HFFc6 (cell line): ENCODE measurements around the gene PRAF2. TPM values are rescaled to one million over a fixed set of nuclear protein-coding genes. Genes with fewer than 3 reads are reported as not detected.

Source experiments
- DNase-seq: peaks from one replicate; pipeline ENCODE4 v3.0.0-alpha.2; 2018
- H3K27ac Mint-ChIP-seq: 2 replicates; pipeline ENCODE4 v1.8.0; 2020; ENCODE audit warnings: mild to moderate bottlenecking, mixed read lengths
- H3K27me3 Mint-ChIP-seq: 2 replicates; pipeline ENCODE4 v1.8.0; 2021; ENCODE audit warnings: mild to moderate bottlenecking, moderate library complexity, mixed read lengths; ENCODE audit not compliant: insufficient read depth
- H3K36me3 Mint-ChIP-seq: 2 replicates; pipeline ENCODE4 v1.8.0; 2021; ENCODE audit warnings: low read depth, mixed read lengths
- H3K4me1 Mint-ChIP-seq: 2 replicates; pipeline ENCODE4 v1.8.0; 2020; ENCODE audit warnings: low read depth, mixed read lengths
- H3K4me3 Mint-ChIP-seq: 2 replicates; pipeline ENCODE4 v1.8.0; 2020; ENCODE audit warnings: mild to moderate bottlenecking, moderate library complexity, mixed read lengths
- H3K9me3 Mint-ChIP-seq: 2 replicates; pipeline ENCODE4 v1.8.0; 2020; ENCODE audit warnings: mild to moderate bottlenecking, mixed read lengths
- total RNA-seq, 6 experiments: library from RNA; stranded (reverse); fragmentation: NEBNext Ultra II Directional; extraction: Animal tissue kit (Norgen Biotek cat#: 25700); gene quantifications; 2 replicates in 1 of 6; 3 replicates in 5 of 6; pipeline ENCODE4 v1.2.3, GENCODE V29; 2021
- TF ChIP-seq, protein P1 (sequence below): fragments of 200-600 bp; sonication (generic); IDR thresholded peaks from 2 replicates; pipeline ENCODE4 v1.5.0; 2021; ENCODE audit warnings: antibody characterized with exemption, mild to moderate bottlenecking

The PRAF2 gene
- total RNA-seq, 6 experiments from 2014 or later: 68.0 to 100 (median 76.7) TPM

DNA sequence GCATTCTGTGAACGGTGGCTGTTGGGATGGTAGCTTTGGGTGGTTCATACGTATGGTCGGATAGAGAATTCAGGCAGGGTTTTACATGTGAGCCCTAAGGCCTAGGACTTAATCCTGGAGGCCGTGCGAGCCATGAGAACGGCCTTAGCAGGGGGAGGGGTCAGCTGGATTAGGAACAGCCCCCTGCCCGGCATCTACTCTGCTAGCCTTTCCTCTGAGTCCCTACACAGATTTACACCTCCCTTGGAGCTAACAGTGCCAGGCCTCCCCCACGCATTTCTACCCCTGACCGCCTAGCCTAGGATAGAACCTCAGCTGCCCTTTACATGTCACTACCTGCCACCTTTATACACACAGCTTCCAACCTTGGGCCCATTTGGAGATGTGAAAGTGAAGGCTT lies 7.1 kb downstream of the PRAF2 start:
- TF ChIP-seq, protein P1, sequence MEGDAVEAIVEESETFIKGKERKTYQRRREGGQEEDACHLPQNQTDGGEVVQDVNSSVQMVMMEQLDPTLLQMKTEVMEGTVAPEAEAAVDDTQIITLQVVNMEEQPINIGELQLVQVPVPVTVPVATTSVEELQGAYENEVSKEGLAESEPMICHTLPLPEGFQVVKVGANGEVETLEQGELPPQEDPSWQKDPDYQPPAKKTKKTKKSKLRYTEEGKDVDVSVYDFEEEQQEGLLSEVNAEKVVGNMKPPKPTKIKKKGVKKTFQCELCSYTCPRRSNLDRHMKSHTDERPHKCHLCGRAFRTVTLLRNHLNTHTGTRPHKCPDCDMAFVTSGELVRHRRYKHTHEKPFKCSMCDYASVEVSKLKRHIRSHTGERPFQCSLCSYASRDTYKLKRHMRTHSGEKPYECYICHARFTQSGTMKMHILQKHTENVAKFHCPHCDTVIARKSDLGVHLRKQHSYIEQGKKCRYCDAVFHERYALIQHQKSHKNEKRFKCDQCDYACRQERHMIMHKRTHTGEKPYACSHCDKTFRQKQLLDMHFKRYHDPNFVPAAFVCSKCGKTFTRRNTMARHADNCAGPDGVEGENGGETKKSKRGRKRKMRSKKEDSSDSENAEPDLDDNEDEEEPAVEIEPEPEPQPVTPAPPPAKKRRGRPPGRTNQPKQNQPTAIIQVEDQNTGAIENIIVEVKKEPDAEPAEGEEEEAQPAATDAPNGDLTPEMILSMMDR: no peak

DNA sequence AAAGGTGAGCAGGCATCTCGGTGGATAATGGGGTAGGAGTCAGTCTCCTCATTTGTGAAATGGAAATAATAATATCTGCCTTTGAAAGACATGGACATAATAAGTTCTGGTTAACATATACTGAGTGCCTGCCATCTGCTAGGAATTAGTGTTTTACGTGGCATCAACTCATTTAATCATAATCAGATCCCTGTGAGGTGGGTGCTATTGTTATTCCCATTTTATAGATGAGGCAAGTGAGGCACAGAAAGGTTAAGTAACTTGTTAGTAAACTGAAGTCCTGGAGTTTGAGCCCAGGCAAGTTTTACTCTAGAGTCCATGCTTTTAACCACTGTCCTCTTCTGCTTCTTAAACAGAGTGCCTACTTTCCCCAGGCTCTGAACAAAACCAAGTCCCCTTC lies 7.5 kb downstream of the PRAF2 start:
- Mint-ChIP-seq H3K4me3 (no peak overlapping the region), H3K27ac (no peak overlapping the region), H3K36me3 (peaks cover 5% of the 10 kb centered on the region; the same call in 1 of the 2 replicates), H3K27me3 (no peaks in the 10 kb centered on the region), H3K4me1 (no peaks in the 10 kb centered on the region), H3K9me3 (no peaks in the 10 kb centered on the region)
- no peak for DNase-seq
- TF ChIP-seq, protein P1: no peak

More for the DNA sequence above, 7.1 kb downstream of the PRAF2 start:
- no peak overlapping the region for H3K27ac Mint-ChIP-seq
- H3K36me3 Mint-ChIP-seq: peaks cover 9% of the 10 kb centered on the region; the same call in 1 of the 2 replicates
- H3K4me1 Mint-ChIP-seq: peaks cover 2% of the 10 kb centered on the region
- H3K27me3 Mint-ChIP-seq: no peaks in the 10 kb centered on the region
- no peak for DNase-seq
- no peaks in the 10 kb centered on the region for H3K9me3 Mint-ChIP-seq
- no peak overlapping the region for H3K4me3 Mint-ChIP-seq

DNA sequence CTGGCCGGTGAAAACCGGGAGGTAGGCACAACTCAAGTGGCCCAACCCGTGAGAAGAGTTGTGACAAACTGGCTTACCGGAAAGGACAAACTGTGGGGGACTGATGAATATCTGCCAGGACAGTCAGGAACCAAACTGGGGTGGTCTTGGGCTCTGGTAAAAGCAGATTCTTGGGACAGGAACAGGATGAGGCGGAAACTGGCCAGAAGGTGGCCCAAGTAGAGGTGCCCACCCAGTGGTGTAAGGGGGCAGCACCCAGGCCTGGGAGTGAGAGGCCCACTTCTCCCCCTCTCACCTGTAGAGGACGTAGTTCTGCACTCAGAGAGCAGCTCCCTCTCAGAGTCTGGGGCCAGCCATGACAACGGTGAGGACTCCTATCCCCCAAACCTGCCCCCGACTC lies 9.1 kb downstream of the PRAF2 start:
- Mint-ChIP-seq H3K27ac (no peak overlapping the region), H3K36me3 (no peaks in the 10 kb centered on the region), H3K4me3 (no peak overlapping the region), H3K4me1 (no peaks in the 10 kb centered on the region), H3K27me3 (peaks cover 3% of the 10 kb centered on the region; the same call in 1 of the 2 replicates), H3K9me3 (no peaks in the 10 kb centered on the region)
- no peak for DNase-seq
- TF ChIP-seq, protein P1: no peak

DNA sequence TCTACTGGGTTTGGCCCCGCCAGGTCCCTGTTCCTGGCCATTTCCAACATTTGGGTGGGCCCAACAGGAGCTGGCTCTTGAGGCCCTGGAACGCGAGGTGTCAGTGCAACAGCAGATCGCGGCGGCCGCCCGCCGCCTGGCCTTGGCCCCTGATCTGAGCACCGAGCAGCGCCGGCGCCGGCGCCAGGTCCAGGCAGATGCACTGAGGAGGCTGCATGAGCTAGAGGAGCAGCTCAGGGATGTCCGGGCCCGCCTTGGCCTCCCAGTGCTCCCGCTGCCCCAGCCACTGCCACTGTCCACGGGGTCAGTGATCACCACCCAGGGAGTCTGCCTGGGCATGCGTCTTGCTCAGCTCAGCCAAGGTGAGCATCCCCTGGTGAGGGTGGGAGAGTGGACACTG lies 9.5 kb downstream of the PRAF2 start:
- H3K27me3 Mint-ChIP-seq: peaks cover 4% of the 10 kb centered on the region; the same call in 1 of the 2 replicates
- no peak overlapping the region for H3K4me3 Mint-ChIP-seq
- no peaks in the 10 kb centered on the region for H3K4me1 Mint-ChIP-seq
- TF ChIP-seq, protein P1: no peak
- no peaks in the 10 kb centered on the region for H3K9me3 Mint-ChIP-seq
- H3K36me3 Mint-ChIP-seq: no peaks in the 10 kb centered on the region
- DNase-seq: no peak
- H3K27ac Mint-ChIP-seq: no peak overlapping the region

DNA sequence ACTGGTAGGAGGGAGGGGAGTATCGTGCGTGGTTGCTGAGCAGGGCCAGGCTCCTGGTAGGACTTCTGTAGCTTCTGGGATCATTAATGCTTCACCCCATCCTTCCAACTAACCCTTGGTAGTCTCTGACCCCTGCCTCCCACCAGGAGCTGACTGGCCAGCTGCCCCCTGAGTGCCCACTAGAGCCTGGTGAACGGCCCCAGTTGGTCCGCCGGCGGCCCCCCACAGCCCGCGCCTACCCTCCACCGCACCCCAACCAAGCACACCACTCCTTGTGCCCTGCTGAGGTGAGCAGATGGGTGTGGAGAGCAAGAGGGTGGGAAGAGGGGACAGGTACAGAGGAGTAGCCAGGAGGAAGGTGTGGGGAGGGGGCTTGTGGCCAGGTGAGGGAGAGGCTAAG lies 10.1 kb downstream of the PRAF2 start:
- TF ChIP-seq, protein P1: no peak
- H3K36me3 Mint-ChIP-seq: no peaks in the 10 kb centered on the region
- H3K4me1 Mint-ChIP-seq: no peaks in the 10 kb centered on the region
- H3K4me3 Mint-ChIP-seq: no peak overlapping the region
- H3K27ac Mint-ChIP-seq: no peak overlapping the region
- DNase-seq: no peak
- no peaks in the 10 kb centered on the region for H3K9me3 Mint-ChIP-seq
- peaks cover 5% of the 10 kb centered on the region; the same call in 1 of the 2 replicates for H3K27me3 Mint-ChIP-seq

DNA sequence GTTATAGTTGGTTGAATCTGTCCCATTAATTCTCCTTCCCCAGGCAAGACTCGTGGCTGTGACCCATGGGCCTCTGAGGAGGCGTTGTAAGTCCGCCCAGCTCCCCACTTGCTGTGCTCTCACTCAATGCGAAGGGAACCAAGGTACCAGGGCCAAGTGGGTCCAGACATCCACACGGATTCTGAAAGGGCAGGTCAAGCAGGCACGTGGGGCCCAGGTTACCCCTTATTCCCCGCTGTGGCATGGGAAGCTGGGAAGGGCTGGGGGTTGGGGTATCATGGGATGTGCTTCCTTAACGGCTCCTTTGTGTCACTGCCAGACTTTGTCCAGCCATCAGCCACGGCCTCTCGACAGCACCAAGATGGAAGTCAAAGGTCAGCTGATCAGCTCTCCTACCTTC lies 11.9 kb downstream of the PRAF2 start:
- TF ChIP-seq, protein P1: no peak
- H3K27me3 Mint-ChIP-seq: peaks cover 5% of the 10 kb centered on the region; the same call in 1 of the 2 replicates
- no peaks in the 10 kb centered on the region for H3K4me1 Mint-ChIP-seq
- H3K4me3 Mint-ChIP-seq: no peak overlapping the region
- H3K36me3 Mint-ChIP-seq: no peaks in the 10 kb centered on the region
- no peaks in the 10 kb centered on the region for H3K9me3 Mint-ChIP-seq
- no peak overlapping the region for H3K27ac Mint-ChIP-seq
- no peak for DNase-seq
